ENCODE measurements around the gene CHRDL2. TPM values are rescaled to one million over a fixed set of nuclear protein-coding genes. Genes with fewer than 3 reads are reported as not detected.

Gene CHRDL2
- total and polyA plus RNA-seq, 2 of the 4 experiments (the other 2 are of a cell fraction), result 0.80 TPM; not detected in 1

- Histone ChIP-seq H3K23ac (ENCODE audit: low read depth, low read length) (no peak overlapping the region), H3K4me1 (ENCODE audit: control insufficient read depth, insufficient read depth, low read length) (peaks cover 16% of the 10 kb centered on the region), H2BK5ac (ENCODE audit: low read depth, low read length, poor library complexity, severe bottlenecking) (no peak overlapping the region), H3K14ac (replicated peaks; ENCODE audit: low read depth, low read length) (no peak overlapping the region), H4K20me1 (ENCODE audit: insufficient read depth, low read length) (no peaks in the 10 kb centered on the region), H3K27me3 (ENCODE audit: control insufficient read depth, insufficient read depth, low read length) (no peaks in the 10 kb centered on the region), H3K9me1 (ENCODE audit: insufficient read depth, low read length) (peaks cover 9% of the 10 kb centered on the region), H3K36me3 (ENCODE audit: control insufficient read depth, insufficient read depth, low read length) (no peaks in the 10 kb centered on the region), H4K91ac (ENCODE audit: insufficient read depth, low read depth, low read length) (no peak overlapping the region), H2BK20ac (ENCODE audit: low read depth, low read length) (no peak overlapping the region), H2BK120ac (ENCODE audit: low read depth, low read length) (peak overlapping the region; percentile 11; the same call in 1 of the 2 replicates), H2AK5ac (ENCODE audit: low read depth, low read length) (no peak overlapping the region; the same call in 1 of the 2 replicates), H3K4me2 (ENCODE audit: low read depth, low read length) (no peak overlapping the region), H2BK15ac (ENCODE audit: low read depth, low read length) (peak overlapping the region; percentile 15; the same call in 1 of the 3 replicates), H3K18ac (ENCODE audit: low read depth, low read length) (no peak overlapping the region; the same call in 1 of the 2 replicates), H3K56ac (ENCODE audit: extremely low read depth, insufficient read depth, low read length) (no peak overlapping the region), H2AK9ac (replicated peaks; ENCODE audit: low read depth, low read length, poor library complexity) (no peak overlapping the region), H4K8ac (ENCODE audit: low read depth in 2 of 2, low read length in 2 of 2) (no peak overlapping the region), H3K4me3 (ENCODE audit: insufficient read depth, low read depth, low read length) (no peak overlapping the region), H3K9me3 (ENCODE audit: control insufficient read depth, insufficient read depth, low read length) (peaks cover 3% of the 10 kb centered on the region; the same call in 1 of the 2 replicates), H3K4ac (ENCODE audit: low read depth, low read length) (0 out of 2 replicates have a peak overlapping the region, but pooled peaks have one; percentile 19), H3K27ac (ENCODE audit: insufficient read depth, low read length) (no peak overlapping the region), H2AFZ (replicated peaks; ENCODE audit: low read length, poor library complexity) (no peak overlapping the region), H4K5ac (ENCODE audit: low read depth, low read length) (no peak overlapping the region; the same call in 1 of the 2 replicates), H3K79me1 (ENCODE audit: low read depth in 1 of 2, low read length in 2 of 2) (no peaks in the 10 kb centered on the region), H3K9ac (ENCODE audit: low read depth, low read length) (no peak overlapping the region)
- ATAC-seq (ENCODE audit: low read depth), result no peak
- no peak for DNase-seq
- WGBS, 2 experiments (ENCODE audit: extremely low coverage in 2 of 2, insufficient read length in 1 of 2), result 87% methylated on average over 5 of the region's 14 CpGs; no CpG with 5 or more reads in 1 of the 2 experiments
- CTCF ChIA-PET, result interaction anchor here (0.7 kb wide), 1 partner anchor 68 kb away, joined by 3 read pairs; no protein-coding TSS in a partner anchor
- dilution Hi-C loops (cut with HindIII; ENCODE audit: low sequenced_read_pairs, unreplicated experiment) (no loop called here), in situ Hi-C loops (cut with MboI; ENCODE audit: low sequenced_read_pairs) (no loop called here), intact Hi-C loops (cut with micrococcal nuclease) (no loop called here)
- TF ChIP-seq CTCF (conservative IDR thresholded peaks at IDR 0.05; ENCODE audit: low read depth, low read length), result no peak
- no peak for TF ChIP-seq CEBPB (IDR thresholded peaks at IDR 0.05; ENCODE audit: low read depth, low read length)
- TF ChIP-seq NFE2L2 (IDR thresholded peaks at IDR 0.05; ENCODE audit: low read depth, low read length), result no peak
- no peak for TF ChIP-seq RFX5 (IDR thresholded peaks at IDR 0.05; ENCODE audit: low read depth, low read length)
- no peak for TF ChIP-seq FOS (IDR thresholded peaks at IDR 0.05; ENCODE audit: low read depth, low read length)
- BruUV-seq (replicated peaks), result no TSS peak
- POLR2A ChIA-PET (ENCODE audit: unreplicated experiment), result no interaction called here
These were observed 48.4 kb downstream of the CHRDL2 start for GRCh38 chr11:74682731-74683278.
